ENCODE measurements around the gene TAF9.

- no peak for TF ChIP-seq CTCF (conservative IDR thresholded peaks at IDR 0.05; ENCODE audit: low read length)
- TF ChIP-seq EZH2phosphoT487 (IDR thresholded peaks at IDR 0.05; ENCODE audit: borderline replicate concordance, low read depth, low read length), result no peak
Observed at GRCh38 chr5:69414885-69415583, 45.7 kb upstream of the TAF9 start, which contains the start of gene MARVELD2.

Measured in OCI-LY7 (cell line).